Measurements from ENCODE around the gene SRRM4.
"Not testable (repeated sequence)": the region's sequence is repeated elsewhere in the genome, so short reads cannot be mapped to it uniquely, and the experiment has no call there.

Gene SRRM4

GRCh38 chr12:119006746-119007145 lies 25.4 kb downstream of the SRRM4 start (continued):
- TF ChIP-seq PATZ1 (CRISPR knock-in tag; IDR thresholded peaks at IDR 0.05; ENCODE audit: borderline replicate concordance): no peak
- no peak for TF ChIP-seq TOX (CRISPR knock-in tag; IDR thresholded peaks at IDR 0.05; ENCODE audit: borderline replicate concordance)
- no peak for TF ChIP-seq RARB (CRISPR knock-in tag; IDR thresholded peaks at IDR 0.05)
- TF ChIP-seq PPARA (CRISPR knock-in tag; IDR thresholded peaks at IDR 0.05; ENCODE audit: borderline replicate concordance): no peak
- no peak for TF ChIP-seq GLIS3 (CRISPR knock-in tag; IDR thresholded peaks at IDR 0.05)
- no peak for TF ChIP-seq ZNF8 (CRISPR knock-in tag; IDR thresholded peaks at IDR 0.05)
- TF ChIP-seq ZNF70 (CRISPR knock-in tag; IDR thresholded peaks at IDR 0.05): no peak
- no peak for TF ChIP-seq ARNTL (CRISPR knock-in tag; IDR thresholded peaks at IDR 0.05; ENCODE audit: borderline replicate concordance, low read depth)

- ATAC-seq: not testable (repeated sequence)
Measured at GRCh38 chr12:119008273-119008672, 26.9 kb downstream of the SRRM4 start.

GRCh38 chr12:119008691-119009221 lies 27.4 kb downstream of the SRRM4 start:
- ATAC-seq: no peak
- no peak for TF ChIP-seq ZFP3 (CRISPR knock-in tag; IDR thresholded peaks at IDR 0.05)
- TF ChIP-seq ZNF565 (CRISPR knock-in tag; conservative IDR thresholded peaks at IDR 0.05; ENCODE audit: low read depth): no peak
- TF ChIP-seq TOX (CRISPR knock-in tag; IDR thresholded peaks at IDR 0.05; ENCODE audit: borderline replicate concordance): no peak
- no peak for TF ChIP-seq CSRNP3 (CRISPR knock-in tag; IDR thresholded peaks at IDR 0.05)
- no peak for TF ChIP-seq ESRRG (CRISPR knock-in tag; IDR thresholded peaks at IDR 0.05)
- no peak for TF ChIP-seq BACH2 (CRISPR knock-in tag; IDR thresholded peaks at IDR 0.05; ENCODE audit: borderline replicate concordance)
- TF ChIP-seq GLIS3 (CRISPR knock-in tag; IDR thresholded peaks at IDR 0.05): no peak
- no peak for TF ChIP-seq ISL1 (CRISPR knock-in tag; IDR thresholded peaks at IDR 0.05)
- TF ChIP-seq RARB (CRISPR knock-in tag; IDR thresholded peaks at IDR 0.05): no peak
- TF ChIP-seq TSHZ2 (CRISPR knock-in tag; IDR thresholded peaks at IDR 0.05): no peak
- TF ChIP-seq PATZ1 (CRISPR knock-in tag; IDR thresholded peaks at IDR 0.05; ENCODE audit: borderline replicate concordance): no peak
- no peak for TF ChIP-seq PPARA (CRISPR knock-in tag; IDR thresholded peaks at IDR 0.05; ENCODE audit: borderline replicate concordance)
- no peak for TF ChIP-seq ARNTL (CRISPR knock-in tag; IDR thresholded peaks at IDR 0.05; ENCODE audit: borderline replicate concordance, low read depth)
- TF ChIP-seq ZNF70 (CRISPR knock-in tag; IDR thresholded peaks at IDR 0.05): no peak
- no peak for TF ChIP-seq ZC3H10 (CRISPR knock-in tag; IDR thresholded peaks at IDR 0.05)
- TF ChIP-seq CSDC2 (CRISPR knock-in tag; IDR thresholded peaks at IDR 0.05): no peak
- no peak for TF ChIP-seq SNAI2 (CRISPR knock-in tag; IDR thresholded peaks at IDR 0.05)
- TF ChIP-seq CREB5 (CRISPR knock-in tag; IDR thresholded peaks at IDR 0.05; ENCODE audit: low read depth): no peak

GRCh38 chr12:119011231-119011630 lies 29.9 kb downstream of the SRRM4 start:
- no peak for TF ChIP-seq ZC3H10 (CRISPR knock-in tag; IDR thresholded peaks at IDR 0.05)
- no peak for TF ChIP-seq ARNTL (CRISPR knock-in tag; IDR thresholded peaks at IDR 0.05; ENCODE audit: borderline replicate concordance, low read depth)
- TF ChIP-seq CSRNP3 (CRISPR knock-in tag; IDR thresholded peaks at IDR 0.05): no peak
- TF ChIP-seq TSHZ2 (CRISPR knock-in tag; IDR thresholded peaks at IDR 0.05): no peak
- TF ChIP-seq TOX (CRISPR knock-in tag; IDR thresholded peaks at IDR 0.05; ENCODE audit: borderline replicate concordance): no peak
- TF ChIP-seq TCF4 (CRISPR knock-in tag; IDR thresholded peaks at IDR 0.05; ENCODE audit: borderline replicate concordance): no peak
- TF ChIP-seq ESRRG (CRISPR knock-in tag; IDR thresholded peaks at IDR 0.05): no peak
- no peak for TF ChIP-seq ZFP3 (CRISPR knock-in tag; IDR thresholded peaks at IDR 0.05)
- TF ChIP-seq OSR1 (CRISPR knock-in tag; IDR thresholded peaks at IDR 0.05): no peak
- no peak for TF ChIP-seq RARB (CRISPR knock-in tag; IDR thresholded peaks at IDR 0.05)
- no peak for TF ChIP-seq GLIS3 (CRISPR knock-in tag; IDR thresholded peaks at IDR 0.05)

More at GRCh38 chr12:119011231-119011630, 29.9 kb downstream of the SRRM4 start:
- ATAC-seq: no peak

All from SK-N-SH treated with all-trans-retinoic acid at 6 μM for 48 hours (cell line).